ENCODE data around the gene CNNM4. TPM values are rescaled to one million over a fixed set of nuclear protein-coding genes. Genes with fewer than 3 reads are reported as not detected.

Gene CNNM4
- total RNA-seq, 1 donor from 2014 or later = 12.5 TPM

DNA sequence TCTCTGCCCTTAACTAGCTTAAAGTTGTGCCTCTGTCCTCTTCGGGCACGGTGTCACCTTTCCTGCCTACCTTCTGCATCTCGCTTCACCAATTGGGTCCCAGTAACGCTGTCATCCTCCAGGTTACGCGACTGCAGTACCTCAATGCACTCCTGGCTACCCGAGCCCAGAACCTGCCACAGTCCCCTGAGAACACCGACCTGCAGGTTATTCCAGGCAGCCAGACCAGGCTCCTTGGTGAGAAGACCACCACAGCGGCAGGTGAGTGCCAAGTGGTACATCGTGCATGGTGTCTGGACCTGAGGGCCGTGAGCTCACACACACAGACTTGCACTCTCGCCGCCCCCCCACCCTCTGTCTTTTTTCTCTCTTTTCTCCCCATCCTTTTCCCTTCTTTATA is 68.2 kb downstream of the CNNM4 start:
- intact Hi-C loops (cut with micrococcal nuclease) = no loop called here

GRCh38 chr2:96830044-96830562 is 69.4 kb downstream of the CNNM4 start:
- intact Hi-C loops (cut with micrococcal nuclease) = no loop called here

GRCh38 chr2:96831679-96832078 is 71.0 kb downstream of the CNNM4 start:
- intact Hi-C loops (cut with micrococcal nuclease) = no loop called here

GRCh38 chr2:96832408-96832753 is 71.7 kb downstream of the CNNM4 start:
- intact Hi-C loops (cut with micrococcal nuclease) = no loop called here

DNA sequence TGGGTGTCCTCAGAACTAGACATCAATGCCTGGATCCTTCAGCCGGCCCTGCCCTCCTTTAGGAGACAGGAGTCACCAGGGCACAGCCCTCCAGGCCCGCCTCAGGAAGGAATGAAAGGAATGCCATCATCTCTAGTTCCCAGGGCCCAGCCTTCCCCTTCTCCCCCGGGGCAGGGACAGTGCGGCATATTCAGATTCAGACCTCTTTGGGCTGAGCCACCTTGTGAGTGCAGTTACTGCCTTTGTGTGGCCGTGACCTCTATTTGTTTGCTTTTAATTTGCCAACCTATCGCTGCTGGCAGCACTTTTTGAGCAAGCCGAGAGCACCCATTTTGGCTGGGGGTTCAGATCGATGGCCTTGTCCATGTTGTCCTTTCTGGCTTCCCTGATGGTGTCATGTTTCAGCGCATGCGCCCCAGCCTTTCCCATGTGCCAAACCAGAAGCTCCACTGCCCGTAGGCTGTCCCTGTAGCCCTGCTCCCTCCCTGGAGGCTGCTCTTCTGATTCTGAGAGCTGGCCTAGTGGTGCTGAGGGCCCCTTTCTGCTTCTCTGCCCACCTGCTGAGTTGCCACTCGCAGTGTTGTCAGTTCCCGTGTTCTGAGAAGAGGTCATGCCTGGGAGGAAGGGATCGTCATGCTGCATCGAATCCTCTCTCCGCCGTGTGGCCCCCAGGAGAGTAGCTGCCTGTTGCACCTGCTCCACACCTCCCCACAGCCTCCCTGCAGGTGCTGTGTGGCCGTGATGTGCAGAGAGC is 72.2 kb downstream of the CNNM4 start:
- intact Hi-C loops (cut with micrococcal nuclease) = no loop called here

DNA sequence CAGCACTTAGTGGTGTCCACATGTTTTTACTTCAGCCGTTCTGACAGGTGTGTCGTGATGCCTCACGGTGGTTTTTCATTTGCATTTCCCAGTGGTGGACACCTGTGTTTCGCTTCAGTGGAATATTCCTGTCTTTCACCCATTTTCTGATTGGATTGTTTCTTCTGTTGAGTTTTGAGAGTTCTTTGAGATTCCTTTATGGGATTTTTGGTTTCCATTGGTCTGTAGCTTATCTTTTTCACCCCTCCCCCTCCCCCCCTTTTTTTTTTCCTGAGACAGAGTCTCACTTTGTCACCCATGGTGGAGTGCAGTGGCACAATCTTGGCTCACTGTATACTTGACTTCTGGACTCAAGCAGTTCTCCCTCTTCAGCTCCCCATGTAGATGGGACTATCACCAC is 75.1 kb downstream of the CNNM4 start:
- intact Hi-C loops (cut with micrococcal nuclease) = no loop called here

DNA sequence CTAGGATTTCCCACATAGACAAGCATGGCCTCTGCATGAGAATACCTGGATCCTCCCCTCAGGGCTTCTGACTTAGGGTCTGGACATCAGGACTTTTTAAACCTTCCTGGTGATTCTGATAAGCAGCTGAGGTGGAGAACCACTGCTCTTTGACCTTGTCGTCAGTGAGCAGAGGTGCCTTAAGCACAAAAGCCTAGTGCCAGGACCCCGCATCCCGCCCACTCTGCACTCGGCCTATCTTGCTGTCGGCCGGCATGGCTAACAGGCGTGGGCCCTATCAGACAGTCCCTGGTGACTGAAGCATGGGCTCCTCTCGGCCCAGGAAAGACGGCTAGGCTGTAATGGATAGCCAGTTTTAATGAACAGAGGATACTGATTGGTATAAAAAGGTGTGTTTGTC is 76.9 kb downstream of the CNNM4 start:
- intact Hi-C loops (cut with micrococcal nuclease) = no loop called here

GRCh38 chr2:96838345-96839292 is 77.9 kb downstream of the CNNM4 start:
- intact Hi-C loops (cut with micrococcal nuclease) = loop anchor here (1.0 kb wide), 2 partner anchors 19 to 22 kb away; partner anchors contain the start of gene CNNM3

DNA sequence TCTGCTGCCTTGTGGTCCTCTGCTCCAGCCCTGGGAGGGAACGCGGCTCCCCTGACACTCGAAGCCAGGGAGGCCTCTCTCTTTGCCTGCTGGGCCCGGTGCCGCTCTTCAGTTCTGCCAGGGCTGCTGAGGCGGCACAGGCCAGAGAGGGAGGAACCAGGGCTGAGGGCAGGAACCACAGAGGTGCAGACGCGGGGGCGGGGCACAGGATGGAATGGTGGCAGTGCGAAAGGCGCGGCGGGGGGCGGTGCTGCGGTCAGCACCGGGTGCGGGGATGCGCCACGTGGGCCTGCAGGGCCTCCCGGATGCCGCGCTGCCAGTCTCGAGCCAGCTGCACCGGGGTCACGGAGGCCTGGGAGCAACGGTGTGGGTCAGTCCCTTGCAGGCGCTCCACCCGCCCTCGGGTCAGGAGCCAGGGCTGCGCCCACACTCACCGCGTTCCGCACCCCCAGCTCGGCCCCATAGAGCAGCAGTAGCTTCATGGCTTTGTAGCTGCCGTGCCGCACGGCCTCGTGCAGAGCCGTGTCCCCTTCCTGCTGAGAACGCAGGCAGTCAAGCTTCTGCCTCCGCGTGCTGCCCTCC is 78.7 kb downstream of the CNNM4 start:
- intact Hi-C loops (cut with micrococcal nuclease) = loop anchor here (1.0 kb wide), 2 partner anchors 18 to 23 kb away; partner anchors contain the start of gene CNNM3

- intact Hi-C loops (cut with micrococcal nuclease) = loop anchor here (1.0 kb wide), 2 partner anchors 17 to 24 kb away; partner anchors contain the start of gene CNNM3
Observed at GRCh38 chr2:96839875-96840850, 79.5 kb downstream of the CNNM4 start.

GRCh38 chr2:96841701-96842495 is 81.2 kb downstream of the CNNM4 start:
- intact Hi-C loops (cut with micrococcal nuclease) = no loop called here

DNA sequence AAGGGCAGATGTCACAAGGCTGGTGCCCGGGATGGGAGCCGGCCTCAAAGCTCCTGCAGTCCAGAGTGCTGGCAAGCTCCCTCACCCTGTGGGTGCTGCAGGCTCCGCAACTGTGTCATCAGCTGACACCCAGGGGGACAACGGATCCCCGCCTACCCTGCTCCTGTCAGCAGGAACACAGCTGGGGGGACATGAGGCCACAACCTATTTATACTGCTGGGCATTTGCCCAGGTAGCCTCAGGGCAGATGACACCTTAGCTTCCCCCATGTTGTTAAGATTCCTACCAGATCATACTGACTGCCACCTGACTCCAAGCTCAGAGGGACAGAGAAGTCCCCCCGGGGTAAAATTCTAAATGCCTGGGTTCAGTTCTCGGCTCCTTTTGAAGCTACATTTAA is 81.9 kb downstream of the CNNM4 start:
- intact Hi-C loops (cut with micrococcal nuclease) = no loop called here

GRCh38 chr2:96843538-96844268 is 83.0 kb downstream of the CNNM4 start, which contains the start of gene ANKRD23:
TSS of gene ANKRD23 (minus strand) at chr2:96844021. CDS start at chr2:96843992, 29 bp downstream.
- intact Hi-C loops (cut with micrococcal nuclease) = no loop called here

- intact Hi-C loops (cut with micrococcal nuclease) = no loop called here
Observed at GRCh38 chr2:96844405-96844808, 83.7 kb downstream of the CNNM4 start.

GRCh38 chr2:96846825-96847224 is 86.1 kb downstream of the CNNM4 start:
- intact Hi-C loops (cut with micrococcal nuclease) = no loop called here

DNA sequence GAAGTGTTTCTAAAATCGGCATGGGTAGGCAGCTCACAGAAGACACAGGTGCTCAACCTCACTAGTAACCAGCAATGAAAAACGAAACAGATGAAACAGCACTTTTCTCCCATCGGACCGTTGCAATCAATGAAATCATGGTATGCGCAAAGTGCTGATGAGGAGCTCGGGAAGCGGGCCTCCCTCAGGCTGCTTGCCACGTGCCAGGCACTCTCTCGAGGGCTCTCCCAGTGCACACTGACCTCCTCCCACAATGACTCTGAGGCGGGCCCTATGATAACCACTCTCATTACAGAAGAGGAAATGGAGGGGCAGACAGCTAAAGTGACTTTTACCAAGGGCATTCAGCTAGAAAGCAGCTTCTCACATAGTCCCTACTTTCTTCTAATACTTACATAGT is 86.9 kb downstream of the CNNM4 start:
- intact Hi-C loops (cut with micrococcal nuclease) = no loop called here

DNA sequence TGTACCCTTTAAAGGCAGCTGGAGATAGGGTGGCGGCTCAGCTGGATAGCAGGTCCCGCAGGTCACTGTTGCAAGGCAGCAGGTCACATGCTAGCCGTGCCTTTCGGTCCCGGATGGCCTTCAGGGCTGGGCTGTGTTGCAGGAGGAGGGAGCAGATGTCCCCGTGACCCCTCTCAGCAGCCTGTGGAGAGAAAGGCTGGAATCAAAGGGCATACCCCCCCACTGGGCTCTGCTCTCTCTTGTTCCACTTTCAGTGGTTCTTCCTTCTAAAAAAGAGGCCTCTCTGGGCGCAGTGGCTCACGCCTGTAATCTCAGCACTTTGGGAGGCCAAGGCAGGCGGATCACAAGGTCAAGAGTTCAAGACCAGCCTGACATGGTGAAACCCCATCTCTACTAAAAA is 87.6 kb downstream of the CNNM4 start:
- intact Hi-C loops (cut with micrococcal nuclease) = no loop called here

GRCh38 chr2:96852667-96853066 is 92.0 kb downstream of the CNNM4 start:
- intact Hi-C loops (cut with micrococcal nuclease) = no loop called here

DNA sequence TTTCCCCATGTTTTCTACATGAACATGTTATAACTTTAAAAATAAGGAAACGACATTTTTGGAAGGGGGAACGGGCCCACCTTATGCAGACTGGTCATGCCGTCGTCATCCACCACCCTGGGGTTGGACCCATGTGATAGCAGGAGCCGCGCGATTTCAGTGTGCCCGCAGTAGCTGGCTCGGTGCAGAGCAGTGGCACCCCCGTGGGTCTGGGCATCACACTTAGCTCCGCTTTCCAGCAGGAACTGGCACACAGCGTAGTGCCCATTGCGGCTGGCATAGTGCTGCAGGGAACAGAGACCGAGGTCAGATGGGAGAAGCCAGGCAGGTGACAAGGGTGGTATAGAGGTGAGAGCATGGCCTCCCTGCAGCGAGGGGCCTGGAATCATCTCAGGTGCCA is 92.6 kb downstream of the CNNM4 start:
- intact Hi-C loops (cut with micrococcal nuclease) = no loop called here

Measured in T-helper 1 cell treated with Interleukin-12 subunit alpha and Interleukin-12 subunit beta and Interleukin-4 antibody, amounts not matched to agents 30 ng/mL and 1 ng/mL, for 36 hours (primary cell).